Pancreas (tissue), 10 donors: ENCODE results near the gene PLB1. TPM values are rescaled to one million over a fixed set of nuclear protein-coding genes. Genes with fewer than 3 reads are reported as not detected.
A peak's percentile ranks its signal among the peaks of the same experiment; 100 is the strongest.

Source experiments
- ATAC-seq, 4 donors: fragments of 200-7000 bp; cut with Tn5 transposase; one replicate each; pipeline versions ENCODE4 v1.8.0 to v1.9.1; 2020; ENCODE audit warnings: mild to moderate bottlenecking in 4 of 4, moderate library complexity in 4 of 4
- DNase-seq, 6 donors: peaks; one replicate each; pipeline ENCODE4 v3.0.0-alpha.2; 2020
- FAIRE-seq: peaks from 2 replicates; lab custom pipeline; 2012; peaks lifted over from hg19 to GRCh38; lab: Jason Lieb, UNC
- H3K27ac ChIP-seq, 4 donors: fragments of 200-600 bp; sonication (generic); 1 replicate in 3 of 4; 2 replicates in 1 of 4; pipeline versions ENCODE4 v1.5.0 to v1.8.0; 2020
- H3K27me3 ChIP-seq, 4 donors: fragments of 200-600 bp; one replicate each; pipeline ENCODE4 v1.8.0; 2021
- H3K36me3 ChIP-seq, 3 donors: fragments of 200-600 bp; sonication (generic) in 1 of 3; one replicate each; pipeline versions ENCODE4 v1.5.0 to v1.8.0; 2020 to 2021
- H3K4me1 ChIP-seq, 3 donors: fragments of 200-600 bp; one replicate each; pipeline ENCODE4 v1.8.0; 2021
- H3K4me3 ChIP-seq, 4 donors: fragments of 200-600 bp; sonication (generic) in 2 of 4; one replicate each; pipeline versions ENCODE4 v1.5.0 to v1.8.0; 2020 to 2021
- H3K9me3 ChIP-seq, 4 donors: fragments of 200-600 bp; one replicate each; pipeline ENCODE4 v1.8.0; 2021
- whole genome bisulfite sequencing, 2 donors: extraction: QIAGEN DNeasy Blood & Tissue Kit; methylation state at CpG; one replicate each; pipeline ENCODE4 v1.1.7; 2013; 5-methylcytosine and 5-hydroxymethylcytosine counted together
- intact Hi-C, 3 donors: fragments of 100-400 bp; cut with DNase I; formaldehyde crosslinking; loops; one replicate each; pipeline versions ENCODE4 v1.11.1 to v1.14.2; 2022
- polyA plus RNA-seq, 2 donors: library from polyadenylated mRNA; stranded (reverse); fragments of 200-250 nt; gene quantifications; one replicate each; pipeline ENCODE4 v1.2.3, GENCODE V29; 2013
- total RNA-seq, 6 donors: library from RNA; stranded (reverse); fragmentation: NEBNext Ultra II Directional in 4 of 6; extraction: Animal tissue kit (Norgen Biotek cat#: 25700) in 4 of 6; gene quantifications; one replicate each; pipeline versions ENCODE4 v1.2.1 to v1.2.4, GENCODE V29; 2021 to 2023
- TF ChIP-seq, protein P1 (sequence below), 4 donors: fragments of 200-600 bp; sonication (generic) in 3 of 4; IDR thresholded peaks; one replicate each; pipeline versions ENCODE4 v1.5.0 to v1.8.0; 2021; ENCODE audit warnings: antibody characterized with exemption in 4 of 4
- donor health status: healthy with polysubstance abuse.
- donor health status: DM: no; HTN: no; CAD: no; lungs with moderate emphysema.
- donor health status: DM: no; HTN: no; CAD: no.
- donor health status: control.
- donor health status: control.
- donor health status: Bipolar disorder and iron deficiency.
- donor health status: DM: yes; HTN: yes; CAD: no.
- donor health status: DM: no; HTN: no; CAD: no.
- donor health status: DM: no; HTN: no; CAD: no.
- donor health status: DM: yes; HTN: yes; CAD: no.

The PLB1 gene
- total and polyA plus RNA-seq, 8 donors, result 0.16 to 2.4 (median 0.93) TPM

DNA sequence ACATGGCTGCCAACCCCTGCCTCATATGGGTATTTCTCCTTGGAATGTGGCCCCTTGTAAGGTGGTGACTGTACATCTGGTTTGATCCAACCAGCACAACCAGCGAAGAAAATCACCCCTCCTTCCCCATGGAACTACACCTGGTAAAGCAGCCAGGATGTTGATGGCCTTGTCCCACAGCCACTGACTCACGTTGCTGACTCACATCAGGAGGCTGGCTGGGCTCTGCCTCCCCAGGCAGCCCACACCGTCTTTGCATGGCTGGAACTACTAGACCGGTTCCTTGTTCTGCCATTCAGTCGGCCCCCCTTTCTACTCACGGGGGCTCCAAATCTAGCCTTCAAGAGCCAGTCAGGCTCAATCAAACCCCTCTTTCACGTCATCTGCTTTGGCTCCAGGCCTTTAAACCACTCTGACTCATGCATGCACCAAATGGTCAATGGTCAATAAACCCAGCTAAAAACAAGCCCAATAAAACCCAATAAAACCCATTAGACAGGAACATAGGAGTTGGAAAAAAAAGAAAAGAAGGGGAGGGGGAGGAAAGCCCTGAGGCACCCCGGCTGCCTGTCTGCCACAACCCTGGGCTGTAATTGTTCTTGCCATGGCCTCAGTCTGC is 114.8 kb downstream of the PLB1 start:
- Histone ChIP-seq H3K9me3 (no peaks in the 10 kb centered on the region), H3K4me3 (no peak overlapping the region), H3K27me3 (no peaks in the 10 kb centered on the region), H3K36me3 (no peaks in the 10 kb centered on the region), H3K4me1 (peaks cover 6 to 18% (median 13%) of the 10 kb centered on the region in 3 donors), H3K27ac (peak overlapping the region in 2 of 4 donors; percentile 20 to 35)
- peak; percentile 78 to 88 (median 81) for ATAC-seq
- TF ChIP-seq, protein P1, sequence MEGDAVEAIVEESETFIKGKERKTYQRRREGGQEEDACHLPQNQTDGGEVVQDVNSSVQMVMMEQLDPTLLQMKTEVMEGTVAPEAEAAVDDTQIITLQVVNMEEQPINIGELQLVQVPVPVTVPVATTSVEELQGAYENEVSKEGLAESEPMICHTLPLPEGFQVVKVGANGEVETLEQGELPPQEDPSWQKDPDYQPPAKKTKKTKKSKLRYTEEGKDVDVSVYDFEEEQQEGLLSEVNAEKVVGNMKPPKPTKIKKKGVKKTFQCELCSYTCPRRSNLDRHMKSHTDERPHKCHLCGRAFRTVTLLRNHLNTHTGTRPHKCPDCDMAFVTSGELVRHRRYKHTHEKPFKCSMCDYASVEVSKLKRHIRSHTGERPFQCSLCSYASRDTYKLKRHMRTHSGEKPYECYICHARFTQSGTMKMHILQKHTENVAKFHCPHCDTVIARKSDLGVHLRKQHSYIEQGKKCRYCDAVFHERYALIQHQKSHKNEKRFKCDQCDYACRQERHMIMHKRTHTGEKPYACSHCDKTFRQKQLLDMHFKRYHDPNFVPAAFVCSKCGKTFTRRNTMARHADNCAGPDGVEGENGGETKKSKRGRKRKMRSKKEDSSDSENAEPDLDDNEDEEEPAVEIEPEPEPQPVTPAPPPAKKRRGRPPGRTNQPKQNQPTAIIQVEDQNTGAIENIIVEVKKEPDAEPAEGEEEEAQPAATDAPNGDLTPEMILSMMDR (IDR thresholded peaks at IDR 0.05), result no peak
- intact Hi-C loops, result no loop called here
- 68 to 79% methylated on average over 8 of the region's 8 CpGs for WGBS, 2 donors
- DNase-seq, result peak in 5 of 6 donors; percentile 58 to 88 (median 69)
- no peak for FAIRE-seq

DNA sequence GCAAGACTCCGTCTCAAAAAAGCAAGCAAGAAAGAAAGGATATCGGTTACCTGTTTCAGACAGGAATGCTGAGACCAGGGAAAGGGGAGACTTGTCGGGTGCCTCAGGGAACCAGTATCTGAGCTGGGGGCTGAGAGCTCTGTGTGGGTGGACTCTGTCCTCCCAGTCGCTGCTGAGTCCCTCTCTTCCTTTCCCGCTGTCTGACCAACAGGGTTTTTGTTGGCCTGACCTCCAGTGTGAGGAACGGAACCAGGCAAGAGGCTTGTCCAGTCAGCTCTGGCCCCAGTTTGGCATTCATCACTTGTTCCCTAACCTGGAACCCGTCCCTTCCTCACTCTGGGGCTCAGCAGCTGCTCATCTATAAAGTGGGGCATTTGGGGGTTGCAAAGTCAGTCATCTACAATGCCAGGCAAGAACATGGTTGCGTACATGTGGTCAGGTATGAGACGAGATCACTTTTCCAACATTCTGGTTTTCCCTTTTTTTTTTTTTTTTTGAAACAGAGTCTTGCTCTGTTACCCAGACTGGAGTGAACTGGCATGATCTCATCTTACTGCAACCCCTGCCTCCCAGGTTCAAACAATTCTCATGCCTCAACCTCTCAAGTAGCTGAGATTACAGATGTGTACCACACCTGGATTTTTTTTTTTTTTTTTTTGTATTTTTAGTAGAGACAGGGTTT is 116.4 kb downstream of the PLB1 start:
- peaks cover 6 to 18% (median 13%) of the 10 kb centered on the region in 3 donors for H3K4me1 ChIP-seq
- FAIRE-seq (no peak), ATAC-seq (no peak), DNase-seq (peak in 2 of 6 donors; percentile 14 to 21)
- TF ChIP-seq, protein P1 (IDR thresholded peaks at IDR 0.05), result no peak
- H3K9me3 ChIP-seq, result no peaks in the 10 kb centered on the region
- WGBS, 2 donors, result 94 to 97% methylated on average over 9 of the region's 9 CpGs
- no peaks in the 10 kb centered on the region for H3K36me3 ChIP-seq
- no peak overlapping the region for H3K4me3 ChIP-seq
- H3K27me3 ChIP-seq, result no peaks in the 10 kb centered on the region
- no peak overlapping the region for H3K27ac ChIP-seq
- intact Hi-C loops, result no loop called here

DNA sequence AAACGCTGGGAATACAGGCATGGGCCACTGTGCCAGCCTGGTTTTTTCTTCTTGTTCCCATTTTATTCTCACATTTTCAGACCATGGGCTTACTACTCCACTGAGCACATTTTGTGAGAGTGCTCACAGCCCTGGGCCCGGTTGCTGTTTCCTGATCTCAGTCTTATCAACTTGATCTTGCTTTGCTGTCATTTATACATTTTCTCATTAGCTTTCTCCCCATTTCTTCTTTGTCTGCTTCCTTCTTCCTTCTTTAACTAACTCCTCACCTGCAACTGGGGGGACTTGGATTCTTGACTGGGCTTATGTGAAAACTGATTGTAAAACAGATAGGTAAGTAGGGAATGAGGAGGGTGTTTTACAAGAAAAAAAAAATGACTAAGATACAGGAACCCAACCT is 117.3 kb downstream of the PLB1 start:
- Histone ChIP-seq H3K27me3 (no peaks in the 10 kb centered on the region), H3K36me3 (no peaks in the 10 kb centered on the region), H3K27ac (peak overlapping the region in 2 of 4 donors; percentile 65 to 70), H3K4me1 (peaks cover 6 to 18% (median 13%) of the 10 kb centered on the region in 3 donors), H3K4me3 (no peak overlapping the region), H3K9me3 (no peaks in the 10 kb centered on the region)
- WGBS, 2 donors, result 73 to 74% methylated on average over 2 of the region's 2 CpGs
- DNase-seq, result peak in 1 of 6 donors; percentile 43
- intact Hi-C loops, result no loop called here
- FAIRE-seq, result no peak
- ATAC-seq, result no peak
- TF ChIP-seq, protein P1 (IDR thresholded peaks at IDR 0.05), result no peak

DNA sequence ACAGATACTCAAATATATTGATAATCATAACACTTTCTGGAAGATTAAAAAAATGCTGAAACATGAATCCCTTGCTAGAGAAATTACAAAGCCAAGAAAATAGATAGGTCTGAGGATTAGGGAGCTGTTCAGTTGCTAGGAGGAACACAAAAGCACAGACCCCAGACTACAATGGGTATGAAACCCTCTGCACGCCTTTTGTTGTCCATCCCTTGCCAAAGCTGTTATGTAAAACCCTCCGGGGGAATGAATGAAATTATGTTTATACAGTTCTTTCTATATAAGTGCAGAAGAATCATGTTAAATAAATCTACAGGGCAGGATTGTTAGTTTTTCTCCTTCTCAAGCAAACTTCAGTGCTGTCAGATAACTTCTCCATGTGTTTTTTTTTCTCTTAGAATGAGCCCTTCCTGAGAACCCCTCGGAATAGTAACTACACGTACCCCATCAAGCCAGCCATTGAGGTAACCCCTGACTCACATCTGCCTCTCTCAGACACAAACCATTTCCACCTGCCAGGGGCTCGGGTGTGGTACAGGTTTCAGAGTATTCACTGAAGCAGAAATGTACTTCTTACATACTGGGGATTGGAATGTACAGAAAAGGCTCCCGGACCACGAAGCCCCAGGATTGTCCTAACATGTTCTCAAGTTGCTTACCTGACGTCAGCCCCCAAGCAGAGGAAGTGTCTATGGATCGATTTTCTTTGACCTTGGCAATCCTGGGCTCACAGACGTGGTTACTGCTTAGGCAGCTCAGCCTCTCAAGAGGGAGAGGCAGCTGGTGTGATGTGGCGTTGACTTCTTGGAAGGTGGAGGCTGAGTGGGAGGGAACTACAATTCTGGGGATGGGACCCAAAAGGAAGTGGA is 118.0 kb downstream of the PLB1 start:
- H3K36me3 ChIP-seq, result no peaks in the 10 kb centered on the region
- H3K27ac ChIP-seq, result peak overlapping the region in 3 of 4 donors; percentile 29 to 70 (median 65)
- peaks cover 6 to 18% (median 13%) of the 10 kb centered on the region in 3 donors for H3K4me1 ChIP-seq
- 23 to 32% methylated on average over 11 of the region's 11 CpGs for WGBS, 2 donors
- FAIRE-seq (no peak), ATAC-seq (peak; percentile 71 to 88 (median 80)), DNase-seq (peak in 3 of 6 donors; percentile 69 to 81 (median 79))
- no peaks in the 10 kb centered on the region for H3K9me3 ChIP-seq
- intact Hi-C loops, result no loop called here
- no peaks in the 10 kb centered on the region for H3K27me3 ChIP-seq
- TF ChIP-seq, protein P1 (IDR thresholded peaks at IDR 0.05), result no peak
- no peak overlapping the region for H3K4me3 ChIP-seq
